GM23248 (cell line): ENCODE results near the gene EPS8L1. TPM values are rescaled to one million over a fixed set of nuclear protein-coding genes. Genes with fewer than 3 reads are reported as not detected.
A peak's percentile ranks its signal among the peaks of the same experiment; 100 is the strongest.

Experiments
- DNase-seq: peaks from one replicate; pipeline ENCODE4 v3.0.0-alpha.2; 2015
- H2AFZ ChIP-seq: fragments of 200-600 bp; sonication (generic); 2 replicates; pipeline ENCODE4 v1.6.1; 2016; ENCODE audit warnings: antibody characterized with exemption
- H3F3A ChIP-seq: fragments of 200-600 bp; sonication (generic); 2 replicates; pipeline ENCODE4 v1.6.1; 2016; ENCODE audit warnings: mild to moderate bottlenecking, antibody characterized with exemption, mixed run types; ENCODE audit not compliant: insufficient read depth
- H3K27ac ChIP-seq: fragments of 200-600 bp; sonication (generic); 2 replicates; pipeline ENCODE4 v1.5.1; 2016; ENCODE audit warnings: mild to moderate bottlenecking
- H3K27me3 ChIP-seq: fragments of 200-600 bp; sonication (generic); replicated peaks from 2 replicates; pipeline ENCODE4 v1.6.1; 2016; ENCODE audit warnings: mild to moderate bottlenecking; ENCODE audit not compliant: insufficient read depth
- H3K36me3 ChIP-seq: fragments of 200-600 bp; sonication (generic); 2 replicates; pipeline ENCODE4 v1.6.1; 2016; ENCODE audit warnings: low read depth, mild to moderate bottlenecking
- H3K4me1 ChIP-seq: fragments of 200-600 bp; sonication (generic); 2 replicates; pipeline ENCODE4 v1.6.1; 2016; ENCODE audit warnings: mild to moderate bottlenecking; ENCODE audit not compliant: insufficient read depth
- H3K4me2 ChIP-seq: fragments of 200-600 bp; sonication (generic); one replicate; pipeline ENCODE4 v1.6.1; 2016; ENCODE audit warnings: mild to moderate bottlenecking; ENCODE audit not compliant: unreplicated experiment
- H3K4me3 ChIP-seq: fragments of 200-600 bp; sonication (generic); 2 replicates; pipeline ENCODE4 v1.5.1; 2016; ENCODE audit warnings: mild to moderate bottlenecking
- H3K79me2 ChIP-seq: fragments of 200-600 bp; sonication (generic); 2 replicates; pipeline ENCODE4 v1.6.1; 2016; ENCODE audit warnings: mild to moderate bottlenecking; ENCODE audit not compliant: insufficient read depth
- H3K9ac ChIP-seq: fragments of 200-600 bp; sonication (generic); 2 replicates; pipeline ENCODE4 v1.6.1; 2016; ENCODE audit warnings: mild to moderate bottlenecking
- H3K9me2 ChIP-seq: fragments of 200-600 bp; sonication (generic); 2 replicates; pipeline ENCODE4 v1.6.1; 2016; ENCODE audit warnings: mixed run types, mild to moderate bottlenecking, moderate library complexity; ENCODE audit not compliant: insufficient read depth
- H3K9me3 ChIP-seq: fragments of 200-600 bp; sonication (generic); one replicate; pipeline ENCODE4 v1.6.1; 2017; ENCODE audit warnings: low read depth
- H4K20me1 ChIP-seq: fragments of 200-600 bp; sonication (generic); 2 replicates; pipeline ENCODE4 v1.6.0; 2016; ENCODE audit not compliant: insufficient read depth
- EZH2 ChIP-seq: fragments of 200-600 bp; sonication (generic); IDR thresholded peaks from 2 replicates; pipeline ENCODE4 v1.6.1; 2018; ENCODE audit warnings: antibody characterized with exemption, mild to moderate bottlenecking; ENCODE audit not compliant: insufficient read depth, poor library complexity, severe bottlenecking
- EZH2phosphoT487 ChIP-seq: fragments of 200-600 bp; sonication (generic); IDR thresholded peaks from 2 replicates; pipeline ENCODE4 v1.6.1; 2018; ENCODE audit warnings: antibody characterized with exemption, moderate library complexity, mild to moderate bottlenecking, low read depth; ENCODE audit not compliant: insufficient read depth
- WGBS, 2 experiments: methylation state at CpG; one replicate each; pipeline ENCODE4 v1.1.6; 2015 to 2017; ENCODE audit warnings: low lambda C conversion rate in 2 of 2, low coverage in 1 of 2; ENCODE audit errors: missing lambda C conversion rate in 2 of 2; 5-methylcytosine and 5-hydroxymethylcytosine counted together
- in situ Hi-C: fragments of 300-500 bp; cut with MboI; formaldehyde crosslinking; loops from 2 replicates; pipeline ENCODE4 v1.15.0; 2020
- polyA plus RNA-seq: library from polyadenylated mRNA; unstranded; fragments of >200 nt; fragmentation: Nextera tagmentation; extraction: Ambion mirVana; gene quantifications from 2 replicates; pipeline ENCODE4 v1.2.1, GENCODE V29; 2016
- total RNA-seq: library from RNA; depleted of rRNA; stranded (reverse); fragments of >200 nt; shearing (Covaris generic); gene quantifications from 2 replicates; pipeline ENCODE4 v1.2.3, GENCODE V29; 2014

EPS8L1 gene
- total and polyA plus RNA-seq, 2 experiments from 2014 or later = 0.76 to 1.1 TPM

- H4K20me1 ChIP-seq = 0 out of 2 replicates have a peak, but pooled peaks cover 3% of the 10 kb centered on the region
- WGBS, 2 experiments = 91 to 94% methylated on average over 24 to 25 of the region's 25 CpGs
Observed at GRCh38 chr19:55112246-55112776, 36.6 kb downstream of the EPS8L1 start.

GRCh38 chr19:55112777-55113569 is 37.3 kb downstream of the EPS8L1 start:
- Histone ChIP-seq H4K20me1 (0 out of 2 replicates have a peak, but pooled peaks cover 3% of the 10 kb centered on the region), H3K9me3 (no peaks in the 10 kb centered on the region), H3K4me1 (peaks cover 22% of the 10 kb centered on the region), H3K79me2 (peaks cover 90% of the 10 kb centered on the region), H3K9me2 (no peaks in the 10 kb centered on the region), H3K9ac (peak overlapping the region; percentile 90), H3F3A (no peaks in the 10 kb centered on the region; the same call in 1 of the 2 replicates), H3K27ac (peak overlapping the region; percentile 75), H3K27me3 (no peaks in the 10 kb centered on the region), H3K4me2 (peak overlapping the region; percentile 1), H3K36me3 (no peaks in the 10 kb centered on the region), H2AFZ (no peak overlapping the region), H3K4me3 (no peak overlapping the region)
- in situ Hi-C loops = no loop called here
- WGBS, 2 experiments = 48 to 53% methylated on average over 23 of the region's 23 CpGs
- TF ChIP-seq EZH2 = no peak
- no peak for TF ChIP-seq EZH2phosphoT487
- DNase-seq = no peak

More at GRCh38 chr19:55112246-55112776, 36.6 kb downstream of the EPS8L1 start:
- Histone ChIP-seq H3F3A (no peaks in the 10 kb centered on the region; the same call in 1 of the 2 replicates), H3K4me1 (peaks cover 22% of the 10 kb centered on the region), H3K4me3 (no peak overlapping the region), H3K36me3 (no peaks in the 10 kb centered on the region), H3K4me2 (no peak overlapping the region), H3K9me3 (no peaks in the 10 kb centered on the region), H3K27ac (0 out of 2 replicates have a peak overlapping the region, but pooled peaks have one; percentile 75), H3K79me2 (peaks cover 95% of the 10 kb centered on the region), H3K9ac (peak overlapping the region; percentile 90; the same call in 1 of the 2 replicates), H3K9me2 (no peaks in the 10 kb centered on the region), H2AFZ (no peak overlapping the region), H3K27me3 (no peaks in the 10 kb centered on the region)
- DNase-seq = no peak
- no peak for TF ChIP-seq EZH2phosphoT487
- TF ChIP-seq EZH2 = no peak
- in situ Hi-C loops = no loop called here

GRCh38 chr19:55113570-55114039 is 37.9 kb downstream of the EPS8L1 start:
- no peak overlapping the region for H3K4me3 ChIP-seq
- H3K36me3 ChIP-seq = no peaks in the 10 kb centered on the region
- H3K79me2 ChIP-seq = peaks cover 83% of the 10 kb centered on the region
- peak overlapping the region; percentile 90 for H3K9ac ChIP-seq
- TF ChIP-seq EZH2phosphoT487 (no peak), EZH2 (no peak)
- no peaks in the 10 kb centered on the region for H3K9me3 ChIP-seq
- 0 out of 2 replicates have a peak, but pooled peaks cover 3% of the 10 kb centered on the region for H4K20me1 ChIP-seq
- H3K27ac ChIP-seq = peak overlapping the region; percentile 75
- DNase-seq = peak; percentile 96
- H2AFZ ChIP-seq = no peak overlapping the region
- H3K27me3 ChIP-seq = no peaks in the 10 kb centered on the region
- in situ Hi-C loops = no loop called here
- WGBS, 2 experiments = 25 to 28% methylated on average over 12 of the region's 12 CpGs
- H3F3A ChIP-seq = no peaks in the 10 kb centered on the region; the same call in 1 of the 2 replicates
- H3K4me2 ChIP-seq = peak overlapping the region; percentile 1
- peaks cover 26% of the 10 kb centered on the region for H3K4me1 ChIP-seq
- H3K9me2 ChIP-seq = no peaks in the 10 kb centered on the region

GRCh38 chr19:55114566-55115145 is 39.0 kb downstream of the EPS8L1 start:
- H3K27me3 ChIP-seq = no peaks in the 10 kb centered on the region
- no peaks in the 10 kb centered on the region; the same call in 1 of the 2 replicates for H3F3A ChIP-seq
- H3K27ac ChIP-seq = peak overlapping the region; percentile 60; the same call in 1 of the 2 replicates
- in situ Hi-C loops = no loop called here
- 56 to 66% methylated on average over 8 to 9 of the region's 9 CpGs for WGBS, 2 experiments
- H4K20me1 ChIP-seq = no peaks in the 10 kb centered on the region
- no peak overlapping the region for H3K4me3 ChIP-seq
- H3K9ac ChIP-seq = peak overlapping the region; percentile 90
- TF ChIP-seq EZH2phosphoT487 = no peak
- no peak for TF ChIP-seq EZH2
- no peaks in the 10 kb centered on the region for H3K36me3 ChIP-seq
- no peak overlapping the region for H3K4me2 ChIP-seq
- peaks cover 73% of the 10 kb centered on the region for H3K79me2 ChIP-seq
- no peak for DNase-seq
- H3K9me2 ChIP-seq = no peaks in the 10 kb centered on the region
- peaks cover 26% of the 10 kb centered on the region for H3K4me1 ChIP-seq
- no peak overlapping the region for H2AFZ ChIP-seq
- H3K9me3 ChIP-seq = no peaks in the 10 kb centered on the region
